ENCODE data around the gene CTDSP1. TPM values are rescaled to one million over a fixed set of nuclear protein-coding genes. Genes with fewer than 3 reads are reported as not detected.

Gene CTDSP1
- 57.3 to 73.2 TPM (median 71.0 TPM) in 5 replicates for total RNA-seq (2022; extraction: Qiagen RNA extraction)

GRCh38 chr2:218399391-218400166, at the start of gene CTDSP1:
Gene CTDSP1 (plus strand): TSS chr2:218399868. CDS start chr2:218400091, 223 bp downstream.

GRCh38 chr2:218381916-218382366, 17.7 kb upstream of the CTDSP1 start, which contains the start of gene SLC11A1:
Gene SLC11A1 (plus strand): TSS chr2:218382273. CDS start chr2:218382369, 96 bp downstream.

GRCh38 chr2:218418717-218419458, 19.2 kb downstream of the CTDSP1 start, which contains the start of gene VIL1:
Gene VIL1 (plus strand): TSS chr2:218419123. CDS start chr2:218423779, 4,656 bp downstream.

Other genes starting within 250 kb of the CTDSP1 start
- gene CXCR1, start 232.9 kb upstream of the CTDSP1 start, total RNA-seq (2022; extraction: Qiagen RNA extraction): not detected in 5 replicates
- 295 to 304 TPM (median 298 TPM) in 5 replicates for gene ARPC2, start 182.7 kb upstream of the CTDSP1 start, total RNA-seq (2022; extraction: Qiagen RNA extraction)
- 0.09 to 0.42 TPM (median 0.28 TPM) in 5 replicates for gene GPBAR1, start 138.9 kb upstream of the CTDSP1 start, total RNA-seq (2022; extraction: Qiagen RNA extraction)
- 120 to 174 TPM (median 126 TPM) in 5 replicates for gene AAMP, start 129.7 kb upstream of the CTDSP1 start, total RNA-seq (2022; extraction: Qiagen RNA extraction)
- gene PNKD, start 129.3 kb upstream of the CTDSP1 start, total RNA-seq (2022; extraction: Qiagen RNA extraction): 53.2 to 74.6 TPM (median 71.4 TPM) in 5 replicates
- gene TMBIM1, start 107.4 kb upstream of the CTDSP1 start, total RNA-seq (2022; extraction: Qiagen RNA extraction): 126 to 143 TPM (median 133 TPM) in 5 replicates
- 0.13 to 0.20 TPM in 2 of 5 replicates, not detected in the others for gene CATIP, start 43.0 kb upstream of the CTDSP1 start, total RNA-seq (2022; extraction: Qiagen RNA extraction)
- 0.11 to 0.26 TPM (median 0.15 TPM) in 5 replicates for gene SLC11A1, start 17.6 kb upstream of the CTDSP1 start, total RNA-seq (2022; extraction: Qiagen RNA extraction)
- 0.13 to 0.51 TPM (median 0.21 TPM) in 5 replicates for gene VIL1, start 19.3 kb downstream of the CTDSP1 start, total RNA-seq (2022; extraction: Qiagen RNA extraction)
- gene USP37, start 168.5 kb downstream of the CTDSP1 start, total RNA-seq (2022; extraction: Qiagen RNA extraction): 4.3 to 6.4 TPM (median 4.9 TPM) in 5 replicates
- 39.2 to 43.7 TPM (median 41.6 TPM) in 5 replicates for gene CNOT9, start 169.0 kb downstream of the CTDSP1 start, total RNA-seq (2022; extraction: Qiagen RNA extraction)
- 0.29 to 0.56 TPM (median 0.39 TPM) in 5 replicates for gene PLCD4, start 208.0 kb downstream of the CTDSP1 start, total RNA-seq (2022; extraction: Qiagen RNA extraction)

All from A549 treated with Mapracorat at 1 μM for 4 hours (cell line).